ENCODE measurements around the gene SMCO2.

SMCO2 gene

DNA sequence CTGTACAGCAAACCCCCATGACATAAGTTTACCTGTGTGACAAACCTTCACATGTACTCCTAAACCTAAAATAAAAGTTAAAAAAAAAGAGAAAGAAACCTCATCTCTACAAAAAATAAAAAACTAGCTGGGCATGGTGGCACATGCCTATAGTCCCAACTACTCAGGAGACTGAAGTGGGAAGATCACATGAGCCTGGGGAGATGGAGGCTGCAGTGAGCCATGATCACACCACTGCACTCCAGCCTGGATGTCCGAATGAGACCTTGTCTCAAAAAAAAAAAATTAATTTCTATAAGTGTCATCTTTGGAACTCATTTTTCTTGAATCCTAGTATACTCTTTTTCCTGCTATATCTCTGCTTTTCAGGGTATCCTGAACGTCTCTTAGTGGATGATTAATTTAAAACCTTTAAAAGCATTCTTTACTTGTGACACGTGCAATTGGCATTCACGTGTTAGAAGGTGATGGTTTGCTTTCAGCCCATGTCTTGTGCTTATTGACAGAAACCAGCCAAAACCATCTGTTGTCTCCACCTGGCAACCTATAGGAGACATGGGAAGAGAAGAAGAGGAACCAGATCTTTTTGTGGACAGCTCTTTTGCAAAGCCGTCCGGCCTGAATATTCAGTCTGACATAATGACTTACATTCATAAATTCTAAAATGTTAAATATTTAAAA, 46.9 kb downstream of the SMCO2 start:
- no peaks in the 10 kb centered on the region for H3K9me2 ChIP-seq (replicated peaks; ENCODE audit: control insufficient read depth, low read length)
- H3K4me1 ChIP-seq (ENCODE audit: control insufficient read depth, low read length): no peaks in the 10 kb centered on the region
- H3K4me2 ChIP-seq (ENCODE audit: low read length): no peak overlapping the region
- TF ChIP-seq EZH2phosphoT487 (IDR thresholded peaks at IDR 0.05; ENCODE audit: borderline replicate concordance, low read length): no peak
- H3K9me3 ChIP-seq (ENCODE audit: control insufficient read depth, insufficient read depth, low read length): no peaks in the 10 kb centered on the region
- no peaks in the 10 kb centered on the region for H4K20me1 ChIP-seq (ENCODE audit: control insufficient read depth, insufficient read depth, low read depth, low read length)
- no peaks in the 10 kb centered on the region for H3F3A ChIP-seq (ENCODE audit: control insufficient read depth, insufficient read depth)
- H3K36me3 ChIP-seq (ENCODE audit: control insufficient read depth, low read length): no peaks in the 10 kb centered on the region
- H3K4me3 ChIP-seq (ENCODE audit: low read length): no peak overlapping the region
- H3K27ac ChIP-seq (ENCODE audit: low read depth, low read length): no peak overlapping the region
- H3K27me3 ChIP-seq (ENCODE audit: control insufficient read depth, low read length): no peaks in the 10 kb centered on the region
- H3K79me2 ChIP-seq (ENCODE audit: control insufficient read depth, low read length): no peaks in the 10 kb centered on the region

DNA sequence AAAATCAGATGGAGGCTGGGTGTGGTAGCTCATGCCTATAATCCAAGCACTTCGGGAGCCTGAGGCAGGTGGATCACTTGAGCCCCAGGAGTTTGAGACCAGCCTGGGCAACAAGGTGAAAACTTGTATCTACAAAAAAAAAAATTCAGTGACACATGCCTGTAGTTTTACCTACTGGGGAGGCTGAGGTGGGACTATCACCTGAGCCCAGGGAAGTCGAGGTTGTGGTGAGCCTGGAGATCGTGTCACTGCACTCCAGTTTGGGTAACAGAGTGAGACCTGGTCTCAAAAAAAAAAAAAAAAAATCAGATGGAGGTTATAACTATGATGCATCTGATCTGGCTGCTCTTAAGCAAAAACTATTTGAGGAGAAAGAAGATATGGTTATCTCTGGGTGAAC, 50.9 kb downstream of the SMCO2 start:
- Histone ChIP-seq H3K4me1 (ENCODE audit: control insufficient read depth, low read length) (no peaks in the 10 kb centered on the region), H3K36me3 (ENCODE audit: control insufficient read depth, low read length) (no peaks in the 10 kb centered on the region), H3K27ac (ENCODE audit: low read depth, low read length) (no peak overlapping the region), H3K4me3 (ENCODE audit: low read length) (no peak overlapping the region), H3F3A (ENCODE audit: control insufficient read depth, insufficient read depth) (no peaks in the 10 kb centered on the region), H3K4me2 (ENCODE audit: low read length) (no peak overlapping the region), H3K9me2 (replicated peaks; ENCODE audit: control insufficient read depth, low read length) (no peaks in the 10 kb centered on the region), H4K20me1 (ENCODE audit: control insufficient read depth, insufficient read depth, low read depth, low read length) (no peaks in the 10 kb centered on the region), H3K9me3 (ENCODE audit: control insufficient read depth, insufficient read depth, low read length) (no peaks in the 10 kb centered on the region), H3K27me3 (ENCODE audit: control insufficient read depth, low read length) (0 out of 2 replicates have a peak, but pooled peaks cover 3% of the 10 kb centered on the region), H3K79me2 (ENCODE audit: control insufficient read depth, low read length) (no peaks in the 10 kb centered on the region)
- TF ChIP-seq, protein P1, sequence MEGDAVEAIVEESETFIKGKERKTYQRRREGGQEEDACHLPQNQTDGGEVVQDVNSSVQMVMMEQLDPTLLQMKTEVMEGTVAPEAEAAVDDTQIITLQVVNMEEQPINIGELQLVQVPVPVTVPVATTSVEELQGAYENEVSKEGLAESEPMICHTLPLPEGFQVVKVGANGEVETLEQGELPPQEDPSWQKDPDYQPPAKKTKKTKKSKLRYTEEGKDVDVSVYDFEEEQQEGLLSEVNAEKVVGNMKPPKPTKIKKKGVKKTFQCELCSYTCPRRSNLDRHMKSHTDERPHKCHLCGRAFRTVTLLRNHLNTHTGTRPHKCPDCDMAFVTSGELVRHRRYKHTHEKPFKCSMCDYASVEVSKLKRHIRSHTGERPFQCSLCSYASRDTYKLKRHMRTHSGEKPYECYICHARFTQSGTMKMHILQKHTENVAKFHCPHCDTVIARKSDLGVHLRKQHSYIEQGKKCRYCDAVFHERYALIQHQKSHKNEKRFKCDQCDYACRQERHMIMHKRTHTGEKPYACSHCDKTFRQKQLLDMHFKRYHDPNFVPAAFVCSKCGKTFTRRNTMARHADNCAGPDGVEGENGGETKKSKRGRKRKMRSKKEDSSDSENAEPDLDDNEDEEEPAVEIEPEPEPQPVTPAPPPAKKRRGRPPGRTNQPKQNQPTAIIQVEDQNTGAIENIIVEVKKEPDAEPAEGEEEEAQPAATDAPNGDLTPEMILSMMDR (IDR thresholded peaks at IDR 0.05; ENCODE audit: low read depth, low read length, poor library complexity, severe bottlenecking): no peak
- no peak for TF ChIP-seq EZH2phosphoT487 (IDR thresholded peaks at IDR 0.05; ENCODE audit: borderline replicate concordance, low read length)

DNA sequence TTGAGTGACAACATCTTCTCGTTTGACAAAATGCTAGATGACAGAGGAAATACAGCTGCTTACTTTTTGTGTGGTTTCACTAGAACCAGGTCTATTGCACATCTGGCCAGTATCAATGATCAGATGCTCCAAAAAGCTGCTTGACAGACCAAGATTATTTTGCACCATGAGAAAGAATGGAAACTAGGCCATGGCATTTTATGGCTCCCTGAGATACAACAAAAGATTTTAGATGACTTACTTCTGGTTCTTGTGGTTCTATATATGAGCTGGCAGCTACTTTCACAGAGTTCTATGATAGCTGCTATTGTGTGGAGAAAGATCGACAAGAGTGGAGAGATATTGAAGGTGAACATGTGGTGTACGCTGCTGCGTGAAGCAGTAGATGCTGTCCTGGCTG, 51.6 kb downstream of the SMCO2 start:
- H4K20me1 ChIP-seq (ENCODE audit: control insufficient read depth, insufficient read depth, low read depth, low read length): no peaks in the 10 kb centered on the region
- H3K4me2 ChIP-seq (ENCODE audit: low read length): no peak overlapping the region
- no peaks in the 10 kb centered on the region for H3K4me1 ChIP-seq (ENCODE audit: control insufficient read depth, low read length)
- H3F3A ChIP-seq (ENCODE audit: control insufficient read depth, insufficient read depth): no peaks in the 10 kb centered on the region
- no peaks in the 10 kb centered on the region for H3K9me2 ChIP-seq (replicated peaks; ENCODE audit: control insufficient read depth, low read length)
- TF ChIP-seq, protein P1 (IDR thresholded peaks at IDR 0.05; ENCODE audit: low read depth, low read length, poor library complexity, severe bottlenecking): no peak
- TF ChIP-seq EZH2phosphoT487 (IDR thresholded peaks at IDR 0.05; ENCODE audit: borderline replicate concordance, low read length): no peak
- H3K36me3 ChIP-seq (ENCODE audit: control insufficient read depth, low read length): no peaks in the 10 kb centered on the region
- H3K79me2 ChIP-seq (ENCODE audit: control insufficient read depth, low read length): no peaks in the 10 kb centered on the region
- no peak overlapping the region for H3K4me3 ChIP-seq (ENCODE audit: low read length)
- H3K9me3 ChIP-seq (ENCODE audit: control insufficient read depth, insufficient read depth, low read length): no peaks in the 10 kb centered on the region
- H3K27me3 ChIP-seq (ENCODE audit: control insufficient read depth, low read length): 0 out of 2 replicates have a peak, but pooled peaks cover 3% of the 10 kb centered on the region
- no peak overlapping the region for H3K27ac ChIP-seq (ENCODE audit: low read depth, low read length)

DNA sequence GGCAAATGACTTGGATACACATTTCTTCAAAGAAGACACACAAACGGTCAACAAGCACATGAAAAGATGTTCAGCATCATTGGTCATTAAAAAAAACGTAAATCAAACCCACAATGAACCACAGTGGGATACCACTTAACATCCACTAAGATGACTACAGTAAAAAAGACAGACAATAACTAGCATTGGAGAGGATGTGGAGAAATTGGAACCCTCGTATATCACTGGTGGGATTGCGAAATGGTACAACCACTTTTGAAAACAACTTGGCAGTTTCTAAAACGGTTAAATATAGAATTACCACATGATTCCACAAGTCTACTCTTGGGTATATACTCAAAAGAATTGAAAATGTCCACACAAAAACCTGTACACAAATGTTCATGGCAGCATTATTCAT, 52.2 kb downstream of the SMCO2 start:
- Histone ChIP-seq H3K36me3 (ENCODE audit: control insufficient read depth, low read length) (no peaks in the 10 kb centered on the region), H3K27ac (ENCODE audit: low read depth, low read length) (no peak overlapping the region), H4K20me1 (ENCODE audit: control insufficient read depth, insufficient read depth, low read depth, low read length) (no peaks in the 10 kb centered on the region), H3K9me3 (ENCODE audit: control insufficient read depth, insufficient read depth, low read length) (no peaks in the 10 kb centered on the region), H3K4me1 (ENCODE audit: control insufficient read depth, low read length) (no peaks in the 10 kb centered on the region), H3K9me2 (replicated peaks; ENCODE audit: control insufficient read depth, low read length) (no peaks in the 10 kb centered on the region), H3K4me3 (ENCODE audit: low read length) (no peak overlapping the region), H3K79me2 (ENCODE audit: control insufficient read depth, low read length) (no peaks in the 10 kb centered on the region), H3K27me3 (ENCODE audit: control insufficient read depth, low read length) (0 out of 2 replicates have a peak, but pooled peaks cover 3% of the 10 kb centered on the region), H3F3A (ENCODE audit: control insufficient read depth, insufficient read depth) (no peaks in the 10 kb centered on the region), H3K4me2 (ENCODE audit: low read length) (no peak overlapping the region)
- TF ChIP-seq EZH2phosphoT487 (IDR thresholded peaks at IDR 0.05; ENCODE audit: borderline replicate concordance, low read length): no peak
- TF ChIP-seq, protein P1 (IDR thresholded peaks at IDR 0.05; ENCODE audit: low read depth, low read length, poor library complexity, severe bottlenecking): no peak
